Fibroblast of the aortic adventitia (primary cell): ENCODE measurements around the gene EIF4E3. TPM values are rescaled to one million over a fixed set of nuclear protein-coding genes. Genes with fewer than 3 reads are reported as not detected.

ENCODE experiments used
- DNase-seq: peaks from one replicate; pipeline ENCODE4 v3.0.0-alpha.2; 2010; ENCODE audit warnings: low read depth
- H3K4me3 ChIP-seq: 2 replicates; pipeline ENCODE4 v1.5.1; 2011; ENCODE audit warnings: low read depth, mild to moderate bottlenecking, control low read depth, low read length, moderate library complexity
- total RNA-seq: library from RNA; depleted of rRNA; stranded (reverse); fragments of >200 nt; gene quantifications from 2 replicates; pipeline ENCODE4 v1.2.3, GENCODE V29; 2012; ENCODE audit warnings: low replicate concordance
- TF ChIP-seq, protein P1 (sequence below): IDR thresholded peaks from 2 replicates; pipeline ENCODE4 v1.5.1; 2011; ENCODE audit warnings: mild to moderate bottlenecking, low read length, control low read depth, inconsistent platforms; ENCODE audit not compliant: insufficient read depth

Gene EIF4E3
- total RNA-seq, 1 donor, result 2.2 TPM

GRCh38 chr3:71734881-71735280, 9.7 kb upstream of the EIF4E3 start:
- TF ChIP-seq, protein P1, sequence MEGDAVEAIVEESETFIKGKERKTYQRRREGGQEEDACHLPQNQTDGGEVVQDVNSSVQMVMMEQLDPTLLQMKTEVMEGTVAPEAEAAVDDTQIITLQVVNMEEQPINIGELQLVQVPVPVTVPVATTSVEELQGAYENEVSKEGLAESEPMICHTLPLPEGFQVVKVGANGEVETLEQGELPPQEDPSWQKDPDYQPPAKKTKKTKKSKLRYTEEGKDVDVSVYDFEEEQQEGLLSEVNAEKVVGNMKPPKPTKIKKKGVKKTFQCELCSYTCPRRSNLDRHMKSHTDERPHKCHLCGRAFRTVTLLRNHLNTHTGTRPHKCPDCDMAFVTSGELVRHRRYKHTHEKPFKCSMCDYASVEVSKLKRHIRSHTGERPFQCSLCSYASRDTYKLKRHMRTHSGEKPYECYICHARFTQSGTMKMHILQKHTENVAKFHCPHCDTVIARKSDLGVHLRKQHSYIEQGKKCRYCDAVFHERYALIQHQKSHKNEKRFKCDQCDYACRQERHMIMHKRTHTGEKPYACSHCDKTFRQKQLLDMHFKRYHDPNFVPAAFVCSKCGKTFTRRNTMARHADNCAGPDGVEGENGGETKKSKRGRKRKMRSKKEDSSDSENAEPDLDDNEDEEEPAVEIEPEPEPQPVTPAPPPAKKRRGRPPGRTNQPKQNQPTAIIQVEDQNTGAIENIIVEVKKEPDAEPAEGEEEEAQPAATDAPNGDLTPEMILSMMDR, result no peak
- no peak overlapping the region for H3K4me3 ChIP-seq
- DNase-seq, result no peak

DNA sequence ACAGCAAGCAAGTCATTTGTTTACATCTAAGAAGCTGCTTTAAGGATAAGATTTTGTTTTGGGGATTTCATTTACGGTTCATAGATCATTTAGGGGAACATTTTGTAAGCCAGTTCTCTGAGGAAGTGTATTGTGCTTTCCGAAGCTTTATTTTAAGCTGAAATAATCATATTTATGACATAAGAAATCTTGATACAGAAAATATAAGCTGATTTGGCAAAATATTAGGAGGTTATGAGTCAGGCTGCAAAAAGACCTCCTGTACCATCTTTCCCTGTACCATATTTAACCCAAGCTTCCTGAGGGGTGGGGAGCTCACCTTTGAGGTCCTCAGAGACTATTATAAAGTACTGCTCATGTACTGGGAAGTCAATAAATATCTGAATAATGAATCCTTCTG, 8.1 kb upstream of the EIF4E3 start:
- no peak for DNase-seq
- no peak overlapping the region for H3K4me3 ChIP-seq
- TF ChIP-seq, protein P1, result no peak

- no peak for DNase-seq
- TF ChIP-seq, protein P1, result no peak
- H3K4me3 ChIP-seq, result no peak overlapping the region
These were observed 7.4 kb upstream of the EIF4E3 start for GRCh38 chr3:71732637-71733036.

- H3K4me3 ChIP-seq, result no peak overlapping the region
- TF ChIP-seq, protein P1, result no peak
- no peak for DNase-seq
These were observed 3.6 kb upstream of the EIF4E3 start for GRCh38 chr3:71728632-71729342.

GRCh38 chr3:71726146-71726545, 944 bp upstream of the EIF4E3 start:
- TF ChIP-seq, protein P1, result no peak
- no peak for DNase-seq
- no peak overlapping the region for H3K4me3 ChIP-seq

GRCh38 chr3:71724584-71725270, 475 bp downstream of the EIF4E3 start:
- H3K4me3 ChIP-seq, result peak overlapping the region; percentile 73
- TF ChIP-seq, protein P1, result no peak
- DNase-seq, result no peak
